ENCODE data around the gene MAST1.
"Not testable (repeated sequence)": the region's sequence is repeated elsewhere in the genome, so short reads cannot be mapped to it uniquely, and the experiment has no call there.

MAST1 gene

GRCh38 chr19:12888006-12888603, 49.8 kb downstream of the MAST1 start:
- Histone ChIP-seq H3K27ac (ENCODE audit: low read depth, low read length, poor library complexity, severe bottlenecking) (no peak overlapping the region), H3K9me3 (ENCODE audit: low read length) (peaks cover 7% of the 10 kb centered on the region; the same call in 1 of the 2 replicates), H3K79me2 (ENCODE audit: insufficient read depth, low read length) (no peaks in the 10 kb centered on the region), H3K4me1 (ENCODE audit: insufficient read depth, low read length, severe bottlenecking) (peaks cover 29% of the 10 kb centered on the region), H3K4me2 (ENCODE audit: low read length) (no peak overlapping the region), H4K20me1 (ENCODE audit: insufficient read depth, low read length) (no peaks in the 10 kb centered on the region), H3K4me3 (ENCODE audit: low read depth, low read length, poor library complexity, severe bottlenecking) (no peak overlapping the region), H3K36me3 (ENCODE audit: insufficient read depth, low read length) (peaks cover under 1% of the 10 kb centered on the region), H2AFZ (ENCODE audit: low read length) (no peak overlapping the region), H3K27me3 (ENCODE audit: insufficient read depth, low read length) (no peaks in the 10 kb centered on the region), H3F3A (ENCODE audit: insufficient read depth, low read length) (no peaks in the 10 kb centered on the region), H3K9ac (ENCODE audit: low read length) (no peak overlapping the region), H3K9me2 (ENCODE audit: low read depth, low read length) (no peaks in the 10 kb centered on the region)
- TF ChIP-seq EZH2 (IDR thresholded peaks at IDR 0.05; ENCODE audit: borderline replicate concordance, low read length) (no peak), CTCF (IDR thresholded peaks at IDR 0.05; ENCODE audit: low read length) (no peak)

- not testable (repeated sequence) for H3K79me2 ChIP-seq (ENCODE audit: insufficient read depth, low read length); H2AFZ ChIP-seq (ENCODE audit: low read length); H3K9me3 ChIP-seq (ENCODE audit: low read length); H3K27me3 ChIP-seq (ENCODE audit: insufficient read depth, low read length); H3F3A ChIP-seq (ENCODE audit: insufficient read depth, low read length); H3K27ac ChIP-seq (ENCODE audit: low read depth, low read length, poor library complexity, severe bottlenecking); H3K9me2 ChIP-seq (ENCODE audit: low read depth, low read length); H4K20me1 ChIP-seq (ENCODE audit: insufficient read depth, low read length)
- Histone ChIP-seq H3K4me3 (ENCODE audit: low read depth, low read length, poor library complexity, severe bottlenecking) (peak overlapping the region; percentile 87), H3K36me3 (ENCODE audit: insufficient read depth, low read length) (peaks cover 12% of the 10 kb centered on the region; the same call in 1 of the 2 replicates), H3K9ac (ENCODE audit: low read length) (peak overlapping the region; percentile 19; the same call in 1 of the 2 replicates), H3K4me2 (ENCODE audit: low read length) (peak overlapping the region; percentile 69), H3K4me1 (ENCODE audit: insufficient read depth, low read length, severe bottlenecking) (peaks cover 19% of the 10 kb centered on the region)
These were observed 52.0 kb downstream of the MAST1 start for GRCh38 chr19:12890299-12890786.

- H3K79me2 ChIP-seq (ENCODE audit: insufficient read depth, low read length), result no peaks in the 10 kb centered on the region
These were observed 52.7 kb downstream of the MAST1 start, which contains the start of gene GCDH for GRCh38 chr19:12890787-12891552. GCDH (plus strand) TSS chr19:12891160; CDS start chr19:12891305, 145 bp downstream.

More at GRCh38 chr19:12890787-12891552, 52.7 kb downstream of the MAST1 start, which contains the start of gene GCDH:
- Histone ChIP-seq H4K20me1 (ENCODE audit: insufficient read depth, low read length) (no peaks in the 10 kb centered on the region), H3K27ac (ENCODE audit: low read depth, low read length, poor library complexity, severe bottlenecking) (no peak within 1 kb of the TSS), H3K9me3 (ENCODE audit: low read length) (no peaks in the 10 kb centered on the region), H3K9ac (ENCODE audit: low read length) (peak within 1 kb of the TSS; percentile 66), H3K4me3 (ENCODE audit: low read depth, low read length, poor library complexity, severe bottlenecking) (peak within 1 kb of the TSS; percentile 87), H3K36me3 (ENCODE audit: insufficient read depth, low read length) (peaks cover 12% of the 10 kb centered on the region; the same call in 1 of the 2 replicates), H3K9me2 (ENCODE audit: low read depth, low read length) (no peaks in the 10 kb centered on the region), H3K4me1 (ENCODE audit: insufficient read depth, low read length, severe bottlenecking) (peaks cover 13% of the 10 kb centered on the region), H2AFZ (ENCODE audit: low read length) (no peak within 1 kb of the TSS), H3K27me3 (ENCODE audit: insufficient read depth, low read length) (no peaks in the 10 kb centered on the region), H3K4me2 (ENCODE audit: low read length) (peak within 1 kb of the TSS; percentile 70), H3F3A (ENCODE audit: insufficient read depth, low read length) (no peaks in the 10 kb centered on the region)
- TF ChIP-seq EZH2 (IDR thresholded peaks at IDR 0.05; ENCODE audit: borderline replicate concordance, low read length) (no peak), CTCF (IDR thresholded peaks at IDR 0.05; ENCODE audit: low read length) (no peak)

Measured in OCI-LY1 (cell line).